ENCODE measurements around the gene CCN6.

- TF ChIP-seq CTCF (IDR thresholded peaks at IDR 0.05) (no peak), EZH2 (IDR thresholded peaks at IDR 0.05; ENCODE audit: borderline replicate concordance, insufficient read depth, low read depth, low read length, poor library complexity, severe bottlenecking) (no peak)
Measured at GRCh38 chr6:112113918-112114317, 60.0 kb downstream of the CCN6 start.
